Measurements from ENCODE around the gene FBXL22.

Gene FBXL22, protein sequence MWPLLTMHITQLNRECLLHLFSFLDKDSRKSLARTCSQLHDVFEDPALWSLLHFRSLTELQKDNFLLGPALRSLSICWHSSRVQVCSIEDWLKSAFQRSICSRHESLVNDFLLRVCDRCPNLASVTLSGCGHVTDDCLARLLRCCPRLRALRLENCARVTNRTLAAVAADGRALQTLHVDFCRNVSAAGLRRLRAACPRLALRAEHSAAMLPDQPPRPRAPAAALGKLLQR

DNA sequence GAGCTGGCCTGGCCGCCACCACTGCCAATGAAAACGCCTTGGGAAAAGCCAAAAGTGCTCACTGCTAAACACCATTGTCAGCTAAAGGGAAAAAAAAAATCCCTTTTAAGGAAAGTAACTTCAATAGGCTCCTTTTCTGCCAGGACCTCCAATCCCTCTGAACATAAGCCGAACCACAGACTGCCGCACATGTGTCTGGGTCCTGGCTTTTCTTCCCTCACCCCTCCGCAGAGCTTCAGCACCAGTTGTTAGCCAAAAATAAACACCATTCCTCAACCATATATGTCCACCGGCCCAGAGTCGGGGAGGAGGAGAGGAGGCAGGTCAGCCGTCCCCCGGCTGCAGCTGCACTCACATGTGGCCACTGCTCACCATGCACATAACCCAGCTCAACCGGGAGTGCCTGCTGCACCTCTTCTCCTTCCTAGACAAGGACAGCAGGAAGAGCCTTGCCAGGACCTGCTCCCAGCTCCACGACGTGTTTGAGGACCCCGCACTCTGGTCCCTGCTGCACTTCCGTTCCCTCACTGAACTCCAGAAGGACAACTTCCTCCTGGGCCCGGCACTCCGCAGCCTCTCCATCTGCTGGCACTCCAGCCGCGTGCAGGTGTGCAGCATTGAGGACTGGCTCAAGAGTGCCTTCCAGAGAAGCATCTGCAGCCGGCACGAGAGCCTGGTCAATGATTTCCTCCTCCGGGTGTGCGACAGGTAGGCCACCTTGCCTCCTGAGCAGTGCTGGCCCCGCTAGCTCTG, at the start of gene FBXL22:
FBXL22 (plus strand) TSS at position 350 of the 753 bp plus-strand sequence; CDS start at position 356, 6 bp downstream.
- no peak for DNase-seq

DNA sequence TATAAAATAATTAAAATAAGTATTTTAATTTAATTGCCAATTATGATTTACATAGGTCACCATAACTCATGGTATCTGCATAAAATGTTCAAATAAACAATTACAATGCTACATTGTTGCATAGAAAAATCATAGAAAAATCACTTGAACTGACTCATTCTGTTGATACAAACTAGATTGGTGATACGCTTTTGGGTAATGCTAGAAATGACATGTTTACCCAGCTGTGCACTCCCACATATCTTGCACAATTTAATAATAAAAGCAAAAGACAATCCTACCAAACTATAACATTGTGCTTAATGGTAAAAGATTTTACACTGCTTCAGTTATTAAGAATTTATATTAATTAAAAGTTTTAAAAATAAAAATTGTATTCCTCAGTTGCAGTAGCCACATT, 45.8 kb upstream of the FBXL22 start:
- DNase-seq: peak; percentile 57

DNA sequence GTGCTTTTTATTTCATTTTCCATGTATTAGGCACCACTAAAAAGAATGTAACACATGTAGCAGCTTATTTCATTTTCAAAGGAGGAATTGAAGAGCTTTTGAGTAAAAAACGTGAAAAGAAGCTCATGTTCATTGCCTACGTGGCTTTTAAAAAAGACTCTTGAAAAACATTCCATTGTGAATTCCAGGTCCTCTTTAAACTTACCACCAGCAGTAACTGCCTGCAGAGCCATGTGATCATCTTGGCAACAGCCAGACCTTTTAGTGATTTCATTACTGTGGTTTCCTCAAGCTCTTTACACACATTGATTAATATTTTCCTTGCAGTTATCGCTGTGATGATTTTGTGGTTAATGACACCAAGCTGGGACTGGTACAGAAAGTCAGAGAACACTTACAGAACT, 43.8 kb upstream of the FBXL22 start:
- DNase-seq: peak; percentile 66

DNA sequence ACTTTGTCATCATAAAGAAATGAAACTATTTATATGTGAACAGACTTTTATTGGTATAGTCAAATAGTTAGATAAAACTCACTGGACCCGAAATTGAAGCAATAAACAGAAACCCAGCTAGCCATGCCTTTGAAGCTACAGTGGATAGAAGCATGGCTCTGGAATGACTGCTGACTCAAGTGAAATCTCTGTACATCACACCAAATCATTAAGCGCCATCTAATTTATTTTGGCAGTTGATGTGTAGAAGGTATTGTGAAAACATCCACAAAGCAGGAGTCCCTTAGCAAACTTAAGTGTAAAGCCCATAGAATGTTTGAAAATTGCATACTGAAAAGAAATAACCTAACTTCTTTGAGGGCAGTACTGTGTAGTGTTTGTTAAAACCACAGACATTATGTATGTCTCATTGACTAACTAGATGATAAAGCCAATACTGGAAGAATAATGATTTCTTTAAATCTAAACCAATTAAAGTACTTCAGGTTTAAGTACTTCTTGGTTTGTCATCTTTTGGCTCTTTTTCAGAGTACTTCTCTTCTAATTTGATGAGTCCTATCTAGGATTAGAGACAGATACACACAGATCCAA, 42.8 kb upstream of the FBXL22 start:
- no peak for DNase-seq

DNA sequence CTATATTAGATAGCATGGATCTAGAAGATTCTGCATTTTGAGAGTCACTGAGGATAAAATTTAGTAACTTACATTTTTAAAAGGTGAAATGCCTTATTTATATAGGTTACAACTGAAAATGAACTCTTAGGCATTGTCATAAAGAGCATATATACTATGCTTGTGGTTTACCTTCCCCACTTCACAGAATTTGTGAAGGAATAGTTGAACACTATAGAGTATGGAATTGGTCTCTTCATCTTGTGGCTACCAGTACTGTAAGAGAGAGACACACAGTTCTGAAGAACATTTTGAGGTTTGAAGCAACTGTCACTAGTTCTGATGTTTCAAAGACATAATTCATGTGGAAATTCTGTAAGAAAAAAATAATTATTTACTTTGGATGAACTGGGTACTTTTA, 41.7 kb upstream of the FBXL22 start:
- DNase-seq: no peak

DNA sequence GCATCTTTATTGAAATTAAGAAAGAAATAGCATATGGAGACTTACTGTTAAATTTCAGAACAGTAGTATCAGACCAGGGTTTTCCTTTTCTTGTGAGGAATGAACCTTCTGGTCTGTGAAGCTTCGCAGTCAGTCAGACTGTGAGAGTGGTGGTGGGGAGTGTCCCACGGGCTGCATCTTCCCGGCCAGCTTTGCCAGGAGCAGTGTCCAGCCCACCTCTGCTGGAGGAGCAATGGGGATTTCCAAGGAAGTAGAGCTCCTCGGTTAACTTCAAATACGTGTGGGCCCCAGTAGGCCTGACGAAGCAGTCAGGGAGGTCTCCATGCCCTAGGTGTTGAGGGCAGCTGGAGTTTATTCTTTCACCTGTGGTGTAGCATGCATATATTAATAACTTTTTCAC, 40.9 kb upstream of the FBXL22 start:
- DNase-seq: no peak

DNA sequence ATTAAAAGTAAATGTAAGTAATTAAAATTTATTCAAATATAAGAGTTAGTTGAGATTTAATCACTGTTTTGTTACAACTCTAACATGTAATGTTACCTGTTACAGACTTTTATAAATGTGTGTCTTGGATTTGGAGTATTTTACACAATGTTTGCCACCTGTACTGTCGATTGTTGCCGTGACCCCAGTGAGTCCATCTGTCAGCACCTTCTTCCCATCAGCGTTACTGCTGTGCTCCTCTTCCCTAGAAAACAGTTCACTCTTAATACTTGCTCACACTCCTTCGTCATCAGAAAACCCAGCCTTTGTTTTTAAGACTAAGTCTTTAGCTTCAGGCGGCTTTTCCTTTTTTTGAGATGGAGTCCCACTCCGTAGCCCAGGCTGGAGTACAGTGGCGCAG, 40.5 kb upstream of the FBXL22 start:
- no peak for DNase-seq

DNA sequence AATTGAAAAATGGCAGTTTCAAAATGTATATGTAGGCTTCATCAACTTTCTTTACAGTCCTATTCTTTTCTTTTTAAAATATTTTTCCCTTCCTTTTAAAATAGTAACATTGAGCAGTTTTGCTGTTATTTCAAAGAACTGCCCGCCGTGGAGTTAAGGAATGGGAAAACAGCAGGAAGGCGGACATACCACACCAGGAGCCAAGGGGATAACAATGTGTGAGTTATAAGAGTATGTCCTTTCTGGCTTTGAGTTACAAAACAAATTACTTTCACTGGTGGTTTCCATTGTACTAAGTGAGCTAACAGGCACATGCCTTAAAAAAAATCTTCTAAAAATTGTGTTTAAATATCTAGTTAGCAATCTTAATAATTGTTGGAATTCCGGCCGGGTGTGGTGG, 37.4 kb upstream of the FBXL22 start:
- no peak for DNase-seq

DNA sequence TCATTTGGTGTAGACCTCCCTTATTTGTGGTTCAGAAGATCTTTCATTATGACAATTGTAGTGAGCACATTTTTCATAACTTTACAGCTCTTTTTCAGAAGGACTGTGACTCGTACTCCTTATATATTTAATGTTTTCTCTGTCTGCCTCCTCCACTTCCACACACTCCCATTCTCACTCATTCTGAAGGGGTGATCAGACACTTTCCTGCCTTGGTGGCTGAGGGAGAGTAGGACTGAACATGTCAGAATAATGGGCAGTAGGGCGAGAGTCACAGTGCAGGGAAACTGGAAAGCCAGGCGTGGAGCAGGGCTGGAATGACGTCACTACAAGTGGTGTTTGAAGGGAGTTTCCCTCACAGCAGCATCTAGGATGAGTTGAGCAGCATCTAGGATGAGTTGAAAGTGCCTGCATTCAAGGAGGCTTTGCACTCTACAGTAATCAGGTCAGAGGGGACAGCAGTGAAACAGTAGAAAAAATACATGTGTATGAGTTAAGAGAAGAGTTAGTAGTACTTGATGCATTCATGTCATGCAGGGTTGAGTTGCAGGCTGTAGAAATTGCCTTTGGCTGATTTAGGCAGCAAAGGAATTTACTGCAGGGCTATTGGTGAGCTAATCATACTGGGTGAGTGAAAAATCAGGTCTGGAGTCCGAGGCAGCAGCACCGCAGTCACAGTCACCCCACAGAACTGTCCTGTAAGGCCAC, 36.3 kb upstream of the FBXL22 start:
- DNase-seq: peak; percentile 13

DNA sequence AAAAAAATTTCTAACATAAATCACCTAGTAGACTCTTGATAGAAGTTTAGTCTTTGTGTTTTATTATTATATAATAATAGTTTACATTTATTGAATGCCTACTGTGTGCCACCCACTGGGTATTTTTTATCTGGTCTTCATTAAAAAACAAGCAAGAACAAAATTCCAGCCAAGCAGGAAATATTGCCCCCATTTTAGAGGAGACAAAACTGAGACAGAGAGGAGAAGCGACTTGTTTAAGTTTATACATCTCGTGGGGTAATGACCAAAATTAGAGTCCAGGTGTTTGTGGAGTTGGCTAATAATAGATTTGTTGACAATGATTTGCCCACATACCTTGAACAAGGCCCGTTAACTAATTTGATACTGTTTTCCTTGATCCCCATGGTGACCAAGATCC, 33.1 kb upstream of the FBXL22 start:
- DNase-seq: no peak

DNA sequence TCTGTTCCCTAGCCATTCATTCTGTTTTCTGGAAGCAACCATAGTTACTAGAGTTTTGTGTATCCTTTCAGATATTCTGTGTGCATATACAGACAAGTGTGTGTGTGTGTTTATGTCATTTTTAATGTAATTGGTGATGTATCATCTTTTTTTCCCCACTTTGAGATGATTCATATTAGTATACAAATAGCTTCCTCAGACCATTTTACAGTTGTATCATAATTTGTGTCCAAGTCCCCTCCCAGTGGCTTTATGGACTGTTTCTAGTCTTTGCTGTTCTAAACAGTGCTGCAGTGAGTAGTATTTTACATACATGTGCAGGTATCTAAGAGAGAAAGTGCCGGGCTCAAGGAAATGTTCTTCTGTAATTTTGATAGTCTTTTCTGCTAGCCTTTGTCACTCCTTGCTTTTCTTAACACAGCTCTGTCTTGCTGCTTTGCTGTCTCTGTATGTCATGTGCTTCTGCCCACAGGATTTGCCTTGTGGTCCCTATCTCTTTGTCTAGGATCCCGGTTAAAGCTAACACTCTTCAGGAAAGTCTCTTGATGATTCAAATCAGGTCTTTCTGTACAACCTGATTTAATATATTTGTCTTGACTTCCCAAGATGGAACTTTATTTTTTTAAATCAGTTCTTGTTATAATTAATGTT, 31.5 kb upstream of the FBXL22 start:
- DNase-seq: peak; percentile 31

DNA sequence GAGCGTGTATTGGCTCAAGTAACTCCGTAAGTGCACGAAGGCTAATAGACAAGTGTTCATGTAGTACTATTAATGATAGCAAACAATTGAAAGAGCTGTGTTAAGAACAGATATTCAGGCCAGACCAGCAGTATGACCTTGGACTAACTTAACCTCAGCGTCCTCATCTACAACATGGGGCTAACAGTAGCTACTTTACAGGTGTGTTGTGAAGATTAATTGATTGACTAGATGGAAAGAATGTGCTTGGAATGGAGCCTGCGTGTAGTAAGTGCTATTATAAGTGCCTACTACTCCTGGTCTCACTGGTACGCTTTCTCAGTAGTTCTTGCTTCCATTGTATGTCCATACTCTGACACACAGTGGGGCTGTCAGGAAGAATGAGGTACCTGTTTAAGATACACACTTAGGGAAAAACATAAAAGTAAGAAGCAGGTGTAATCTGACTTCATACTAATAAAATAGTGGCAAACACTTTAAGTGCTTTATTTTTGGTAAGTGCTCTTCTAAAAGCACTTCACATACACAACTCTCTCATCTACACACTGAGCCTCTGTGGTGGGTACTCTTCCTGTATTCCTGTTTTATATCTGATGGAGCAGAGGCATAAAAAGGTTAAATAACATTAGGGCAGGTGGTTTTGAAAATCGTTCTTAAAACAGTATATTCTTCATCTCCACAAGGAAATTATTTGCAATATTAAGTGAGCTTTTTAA, 24.3 kb upstream of the FBXL22 start:
- no peak for DNase-seq

DNA sequence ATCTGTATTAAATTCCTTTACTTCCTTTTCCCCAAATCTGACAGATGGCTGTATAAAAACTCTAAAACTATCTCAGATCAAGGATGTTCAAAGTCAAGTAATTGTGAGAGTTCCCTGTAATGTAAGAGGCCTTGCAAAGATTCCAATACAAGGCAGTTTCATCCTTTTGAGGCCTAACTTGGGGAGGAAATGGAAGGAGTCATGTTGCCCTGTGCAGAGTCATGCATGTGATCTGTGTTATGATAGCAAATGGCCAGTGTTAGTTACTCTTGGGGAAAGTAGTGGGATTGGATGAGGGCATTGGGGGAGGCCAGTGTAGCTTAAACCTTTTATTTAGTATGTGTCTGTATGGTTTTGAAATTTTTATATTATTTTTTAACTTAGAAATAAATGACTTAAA, 23.7 kb upstream of the FBXL22 start:
- DNase-seq: no peak

DNA sequence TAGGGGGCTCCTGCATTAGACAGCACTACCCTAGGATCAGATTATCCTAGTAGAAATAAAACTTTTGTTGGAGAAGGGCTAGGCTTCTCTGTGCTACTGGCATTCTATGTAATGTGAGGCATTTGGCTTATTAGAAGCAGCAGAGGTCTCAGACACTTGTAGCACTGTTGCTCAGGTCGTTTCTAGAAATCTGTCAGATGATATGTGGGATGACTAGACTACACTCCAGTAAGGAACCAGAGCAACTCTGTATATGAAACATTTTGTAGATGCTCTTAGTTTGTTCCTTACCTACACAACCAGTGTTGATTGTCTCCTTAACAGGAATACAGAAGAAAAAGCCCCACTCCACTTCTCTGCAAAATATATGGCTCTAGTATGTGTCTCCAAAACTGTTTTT, 21.9 kb upstream of the FBXL22 start:
- no peak for DNase-seq

DNA sequence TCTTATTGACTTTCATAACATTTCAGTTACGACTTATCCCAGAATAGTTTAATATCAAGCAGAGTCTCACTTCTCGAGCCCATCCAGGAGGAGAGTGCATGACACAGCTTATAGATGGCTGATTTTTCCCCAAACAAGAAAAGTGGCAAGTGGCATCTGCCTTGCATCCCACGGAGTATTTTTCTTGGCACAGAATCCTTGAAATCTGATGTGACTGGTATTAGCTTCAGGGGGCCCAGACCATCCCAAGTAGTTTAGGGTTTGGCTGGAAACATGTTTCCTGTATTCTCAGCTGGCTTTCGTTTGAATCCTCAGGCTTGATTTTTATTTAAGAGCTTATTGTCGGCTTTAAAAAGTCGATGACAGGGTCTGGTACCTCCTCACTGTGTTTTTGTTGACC, 20.7 kb upstream of the FBXL22 start:
- no peak for DNase-seq

DNA sequence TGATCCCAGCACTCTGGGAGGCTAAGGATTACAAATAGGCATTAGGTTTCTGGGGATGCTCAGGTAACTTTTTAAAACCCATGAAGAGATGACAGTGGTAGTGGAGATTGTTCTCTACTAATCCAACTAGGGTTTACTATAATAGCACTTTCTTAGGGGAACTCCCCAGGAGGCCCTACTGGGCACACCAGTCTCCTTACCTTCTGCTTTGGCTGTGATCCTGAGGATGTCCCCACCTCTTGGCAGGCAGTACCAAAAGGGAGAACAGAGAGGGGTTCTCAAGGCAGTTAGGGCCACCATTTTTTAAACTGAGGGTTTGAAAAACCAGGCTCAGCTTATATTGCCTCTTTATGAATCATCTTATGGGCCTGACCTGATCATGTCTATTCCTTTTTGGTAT, 15.0 kb upstream of the FBXL22 start:
- DNase-seq: no peak

DNA sequence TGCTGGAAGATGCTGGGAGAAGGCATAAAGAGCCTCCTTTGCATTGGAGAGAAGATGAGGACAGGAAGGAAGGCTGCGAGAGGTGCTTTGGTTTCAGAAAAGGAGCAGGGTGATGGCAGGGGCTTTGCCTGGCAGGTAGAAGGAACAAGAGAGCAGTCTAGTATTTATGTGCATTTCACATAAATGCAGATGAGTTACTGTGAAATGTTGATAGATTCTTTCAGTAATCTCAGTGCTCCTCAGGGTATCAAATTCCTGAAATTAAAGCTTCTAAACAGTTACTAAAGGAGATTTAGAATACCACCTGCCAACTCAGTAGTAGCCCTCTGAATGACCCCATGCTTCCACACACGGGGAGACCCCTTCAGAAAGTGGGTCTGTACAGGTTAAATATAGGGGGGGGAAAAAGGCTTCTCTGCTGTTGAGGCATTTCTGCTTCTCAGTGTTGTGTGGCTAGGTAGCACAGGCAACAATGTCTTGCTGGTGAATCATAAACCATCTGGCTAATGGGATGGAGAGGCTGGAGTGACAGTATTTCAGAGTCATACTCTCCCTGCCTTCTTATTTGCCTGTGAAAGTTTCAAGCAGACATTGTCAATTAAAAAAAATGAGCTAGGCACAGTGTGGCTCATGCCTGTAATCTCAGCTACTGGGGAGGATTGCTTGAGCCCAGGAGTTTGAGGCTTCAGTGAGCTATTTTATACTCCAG, 14.3 kb upstream of the FBXL22 start:
- DNase-seq: no peak

DNA sequence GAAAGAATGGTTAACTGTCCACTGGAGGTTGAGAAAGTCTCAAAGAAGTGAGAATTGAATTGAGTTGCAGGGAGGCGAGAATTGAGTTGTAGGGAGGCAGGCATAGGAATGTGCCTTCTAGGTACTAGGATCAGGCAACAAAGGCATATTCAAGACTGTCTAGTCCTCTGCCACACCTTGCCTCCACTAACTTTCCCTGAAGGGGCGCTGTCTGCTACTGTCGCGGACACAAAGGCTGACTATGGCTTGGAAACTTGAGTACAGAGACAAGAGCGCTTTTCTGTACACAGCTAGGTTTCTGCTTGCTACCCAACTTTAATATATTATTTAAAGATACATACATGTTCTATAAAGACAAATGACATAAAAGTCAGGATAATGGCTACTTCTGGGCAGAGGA, 10.4 kb upstream of the FBXL22 start:
- no peak for DNase-seq

DNA sequence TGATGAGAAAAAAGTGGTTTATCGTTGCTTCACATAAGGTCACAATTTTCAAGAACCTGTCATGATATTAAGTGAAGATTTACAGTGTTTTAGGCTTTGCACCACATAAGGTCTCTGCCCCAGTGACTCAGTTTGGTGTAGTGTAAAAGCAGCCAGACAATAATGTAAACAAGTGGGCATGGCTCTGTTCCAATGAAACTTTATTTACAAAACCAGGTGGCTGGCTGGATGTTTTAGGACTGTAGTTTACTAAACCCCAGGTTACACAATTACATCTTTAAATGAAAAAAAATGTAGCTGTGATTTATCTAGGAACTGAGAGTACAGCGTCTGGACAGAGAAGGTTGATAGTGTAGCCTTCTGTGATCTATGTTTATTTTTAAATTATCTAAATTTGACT, 9.7 kb upstream of the FBXL22 start:
- DNase-seq: no peak

DNA sequence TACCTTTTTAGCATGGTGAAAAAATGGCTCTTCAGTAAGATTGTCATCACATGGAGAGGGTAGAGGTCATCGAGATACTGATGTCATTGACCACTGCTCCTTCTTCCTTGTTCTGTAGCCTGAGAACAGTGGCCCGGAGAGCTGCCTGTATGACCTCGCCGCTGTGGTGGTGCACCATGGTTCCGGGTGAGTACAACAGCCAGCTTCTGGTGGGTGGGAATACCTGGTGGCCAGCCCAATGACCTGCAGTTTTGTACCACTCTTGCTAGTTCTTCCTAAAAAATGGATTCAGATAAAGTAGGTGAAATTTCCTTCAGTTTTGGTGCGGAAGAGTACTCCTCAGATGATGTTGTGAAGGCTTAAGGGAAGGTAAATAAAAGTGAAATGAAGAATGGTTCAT, 8.4 kb upstream of the FBXL22 start:
- no peak for DNase-seq

DNA sequence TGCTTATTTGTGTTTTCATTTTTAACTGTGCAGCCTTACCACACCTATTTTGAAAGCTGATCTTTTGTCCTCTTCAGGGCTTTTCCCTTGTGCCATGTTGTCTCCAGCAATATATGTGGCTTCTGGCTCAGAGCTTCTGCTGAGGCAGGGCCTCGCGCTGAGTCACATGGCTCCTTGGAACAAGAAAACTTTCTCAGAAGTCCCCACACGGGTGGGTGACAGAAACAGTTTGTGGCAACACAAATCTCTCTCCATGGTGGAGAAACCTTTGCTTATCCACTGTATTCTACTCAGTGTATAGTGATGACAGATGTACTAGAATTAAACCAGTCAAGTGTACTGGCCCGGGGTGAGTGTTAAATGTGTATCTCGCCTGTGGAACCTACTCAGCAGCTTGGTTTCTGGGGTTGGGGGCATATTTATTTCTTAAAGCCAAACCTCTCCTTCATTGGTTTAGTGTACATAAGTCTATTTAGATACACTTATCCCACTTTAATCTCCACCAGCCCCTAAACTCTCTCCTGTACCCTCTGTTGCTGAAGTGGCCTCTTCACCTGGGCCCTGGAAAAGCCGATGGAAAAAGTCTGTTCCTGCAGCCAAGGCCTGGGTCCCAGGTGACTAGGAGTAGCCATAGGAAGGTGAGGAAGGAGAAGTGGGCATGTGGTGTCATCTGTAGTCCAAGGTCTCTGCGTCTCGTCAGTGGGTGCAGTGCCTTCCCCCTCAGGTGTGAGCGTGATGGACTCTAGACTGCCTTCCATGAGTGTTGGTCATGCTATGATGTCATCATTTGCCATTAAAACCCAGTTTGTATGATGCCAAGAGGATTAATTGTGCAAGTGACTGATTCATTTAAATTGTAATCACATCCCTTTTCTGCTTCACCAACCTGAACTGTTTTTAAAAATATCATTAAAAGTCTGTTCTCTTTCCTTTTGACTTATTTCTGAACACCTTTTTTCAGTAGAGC, 3.2 kb upstream of the FBXL22 start:
- DNase-seq: no peak
